DMS153 (cell line): Measurements from ENCODE around the gene CACUL1.
"Not testable (repeated sequence)": the region's sequence is repeated elsewhere in the genome, so short reads cannot be mapped to it uniquely, and the experiment has no call there.

Experiments
- DNase-seq: peaks from one replicate; lab custom pipeline; 2025; lab: John Stamatoyannopoulos, UW

CACUL1 gene

GRCh38 chr10:118754556-118755423 lies at the start of gene CACUL1:
TSS of gene CACUL1 (minus strand) at chr10:118754970. CDS start at chr10:118754762, 208 bp downstream.
- peak; percentile 98 for DNase-seq

DNA sequence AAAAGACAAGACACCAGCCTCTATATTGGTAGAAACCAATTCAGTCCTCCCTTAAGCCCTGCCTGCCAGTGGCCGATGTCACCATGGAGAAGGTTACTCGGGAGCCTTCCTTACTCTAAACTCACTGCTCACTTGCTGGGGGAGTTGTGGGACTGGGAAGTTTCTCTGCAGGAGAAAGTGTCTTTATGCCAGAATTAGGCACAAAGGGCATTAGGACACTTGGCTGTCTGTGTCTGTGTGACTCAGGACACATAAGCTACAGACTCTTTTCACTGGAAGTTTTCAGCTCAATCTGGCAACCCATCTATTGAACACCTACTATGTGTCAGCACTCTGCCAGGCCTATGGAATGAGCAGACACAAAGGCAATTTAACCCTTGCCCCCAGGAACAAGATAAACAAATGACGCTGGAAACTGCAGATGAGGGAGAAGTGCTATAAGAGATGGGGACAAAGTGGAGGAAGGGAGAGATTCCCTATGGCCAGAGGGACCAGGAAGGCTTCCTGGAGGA lies 49.5 kb upstream of the CACUL1 start:
- DNase-seq: no peak

DNA sequence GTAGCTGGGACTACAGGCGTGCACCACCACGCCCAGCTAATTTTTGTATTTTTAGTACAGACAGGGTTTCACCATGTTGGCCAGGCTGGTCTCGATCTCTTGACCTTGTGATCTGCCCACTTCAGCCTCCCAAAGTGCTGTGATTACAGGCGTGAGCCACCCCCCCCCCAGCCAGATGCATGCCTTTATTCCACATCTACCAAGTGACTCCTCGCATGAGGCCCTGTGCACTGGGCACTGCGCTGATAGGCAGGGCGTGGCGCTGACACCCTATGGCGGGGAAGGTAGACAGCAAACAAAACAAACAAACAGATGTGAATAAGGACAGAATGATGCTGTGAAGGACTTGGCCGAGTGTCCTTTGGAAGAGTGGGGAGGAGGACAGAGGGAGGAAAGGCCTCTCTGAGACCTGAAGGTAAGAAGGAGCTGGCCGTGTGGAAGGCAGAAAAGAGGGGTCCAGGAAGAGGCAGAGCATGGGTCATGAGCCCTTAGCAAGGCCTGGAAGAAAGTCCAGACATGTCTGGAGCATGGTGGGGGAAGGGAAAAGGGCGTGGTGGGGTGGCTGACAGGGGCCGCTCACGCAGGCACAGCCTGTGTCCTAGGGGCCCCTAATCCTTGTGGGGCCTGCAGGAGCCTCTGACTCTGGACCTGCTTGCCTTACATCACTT lies 47.5 kb upstream of the CACUL1 start:
- no peak for DNase-seq

- DNase-seq: no peak
These were observed 46.1 kb upstream of the CACUL1 start for GRCh38 chr10:118800920-118801319.

DNA sequence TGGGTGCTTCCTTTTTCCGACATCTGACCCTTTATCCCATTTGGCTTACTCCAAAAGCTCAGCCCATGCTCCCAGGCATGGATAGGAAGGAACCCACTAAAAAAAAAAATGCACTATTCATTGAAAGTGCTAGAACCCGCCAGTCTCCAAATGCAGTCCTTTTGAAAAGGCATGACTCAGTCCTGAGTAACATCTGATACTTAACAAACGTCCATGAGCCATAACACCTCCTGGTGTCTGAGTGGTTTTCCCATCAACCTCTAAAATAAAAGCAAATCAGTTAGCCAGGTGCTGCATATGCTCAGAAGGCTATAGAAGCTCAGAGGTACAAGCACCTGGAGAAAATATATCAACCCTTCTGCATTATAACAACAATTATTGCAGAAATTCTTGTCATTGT lies 45.0 kb upstream of the CACUL1 start:
- DNase-seq: no peak

- no peak for DNase-seq
These were observed 43.5 kb upstream of the CACUL1 start for GRCh38 chr10:118798231-118798662.

GRCh38 chr10:118794971-118795370 lies 40.2 kb upstream of the CACUL1 start:
- not testable (repeated sequence) for DNase-seq

GRCh38 chr10:118793545-118793944 lies 38.8 kb upstream of the CACUL1 start:
- no peak for DNase-seq

GRCh38 chr10:118792526-118792925 lies 37.8 kb upstream of the CACUL1 start:
- DNase-seq: no peak

GRCh38 chr10:118790058-118790457 lies 35.3 kb upstream of the CACUL1 start:
- no peak for DNase-seq

GRCh38 chr10:118785551-118785950 lies 30.8 kb upstream of the CACUL1 start:
- DNase-seq: no peak

- DNase-seq: no peak
These were observed 29.2 kb upstream of the CACUL1 start for GRCh38 chr10:118783776-118784545.

DNA sequence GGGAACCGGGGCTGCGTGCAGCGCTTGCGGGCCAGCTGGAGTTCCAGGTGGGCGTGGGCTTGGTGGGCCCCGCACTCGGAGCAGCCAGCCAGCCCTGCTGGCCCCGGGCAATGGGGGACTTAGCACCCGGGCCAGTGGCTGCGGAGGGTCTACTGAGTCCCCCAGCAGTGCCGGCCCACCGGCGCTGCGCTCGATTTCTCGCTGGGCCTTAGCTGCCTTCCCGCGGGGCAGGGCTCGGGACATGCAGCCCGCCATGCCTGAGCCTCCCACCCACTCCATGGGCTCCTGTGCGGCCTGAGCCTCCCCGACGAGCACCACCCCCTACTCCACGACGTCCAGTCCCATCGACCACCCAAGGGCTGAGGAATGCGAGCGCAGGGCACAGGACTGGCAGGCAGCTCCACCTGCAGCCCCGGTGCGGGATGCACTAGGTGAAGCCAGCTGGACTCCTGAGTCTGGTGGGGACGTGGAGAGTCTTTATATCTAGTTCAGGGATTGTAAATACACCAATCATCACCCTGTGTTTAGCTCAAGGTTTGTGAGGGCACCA lies 28.2 kb upstream of the CACUL1 start:
- DNase-seq: not testable (repeated sequence)

DNA sequence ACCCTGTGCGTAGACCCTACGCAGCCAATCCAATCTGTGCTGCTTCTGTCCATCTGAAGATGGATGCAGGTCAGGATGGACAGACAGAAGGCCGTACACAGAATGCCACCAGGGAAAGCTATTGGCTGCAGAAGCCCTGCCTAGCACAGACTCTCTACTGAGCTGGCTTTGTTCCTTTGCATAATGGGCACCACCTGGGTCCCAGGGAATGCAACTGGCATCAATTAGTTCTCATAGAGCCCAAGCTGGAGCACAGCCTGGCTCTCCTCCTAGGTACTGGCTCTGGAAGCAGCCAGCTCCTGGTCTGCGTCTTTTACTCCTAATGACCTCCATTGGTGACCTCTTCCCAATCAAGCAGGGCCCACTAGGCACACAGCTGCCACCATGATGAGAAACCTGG lies 26.8 kb upstream of the CACUL1 start:
- DNase-seq: no peak

GRCh38 chr10:118778727-118779126 lies 24.0 kb upstream of the CACUL1 start:
- DNase-seq: no peak

DNA sequence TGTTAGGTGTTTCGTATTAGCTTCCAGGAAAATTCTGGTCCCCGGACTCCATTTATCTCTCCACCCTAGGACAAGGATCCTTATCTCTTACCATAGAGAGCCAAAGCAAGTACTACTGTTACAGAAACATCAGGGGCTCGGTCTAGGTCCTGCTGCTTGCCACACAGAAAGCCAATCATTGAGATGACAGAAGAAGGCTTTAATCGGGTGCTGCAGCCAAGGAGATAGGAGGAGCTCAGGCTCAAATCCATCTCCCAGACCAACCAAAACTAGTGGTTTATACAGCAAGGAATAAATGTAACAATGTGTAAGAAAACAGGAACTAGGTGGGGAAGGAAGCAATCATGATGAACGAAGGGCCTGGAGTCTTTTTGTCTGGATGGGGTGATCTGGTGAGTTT lies 22.2 kb upstream of the CACUL1 start:
- DNase-seq: no peak

DNA sequence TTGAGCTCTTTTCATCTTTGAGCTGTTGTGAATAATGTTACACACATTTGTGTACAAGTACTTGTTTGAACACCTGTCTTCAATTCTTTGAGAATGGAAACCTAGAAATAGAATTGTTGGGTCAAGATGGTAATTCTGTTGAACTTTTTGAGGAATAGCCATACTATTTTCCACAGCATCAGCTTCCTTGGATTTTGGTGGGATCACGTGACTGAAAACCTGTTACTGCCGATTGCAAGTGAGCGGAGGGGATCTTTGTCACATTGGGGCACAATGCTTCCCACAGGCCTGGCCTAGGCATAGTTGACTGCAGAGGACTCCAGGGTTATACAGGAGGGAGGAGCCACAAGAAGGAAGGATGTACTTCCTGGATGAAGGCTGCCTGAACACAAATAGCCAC lies 21.3 kb upstream of the CACUL1 start:
- DNase-seq: no peak

- no peak for DNase-seq
These were observed 20.7 kb upstream of the CACUL1 start for GRCh38 chr10:118775478-118775877.

- no peak for DNase-seq
These were observed 18.3 kb upstream of the CACUL1 start for GRCh38 chr10:118773041-118773440.

GRCh38 chr10:118771976-118772375 lies 17.2 kb upstream of the CACUL1 start:
- no peak for DNase-seq

GRCh38 chr10:118769898-118770600 lies 15.3 kb upstream of the CACUL1 start:
- no peak for DNase-seq
